GM19372 (cell line): ENCODE data around the gene GATA5.

Experiments
- ATAC-seq: cut with Tn5 transposase; IDR thresholded peaks from one replicate; pipeline ENCODE4 v1.9.1; 2021; ENCODE audit warnings: mild to moderate bottlenecking, low read depth, moderate library complexity; ENCODE audit not compliant: unreplicated experiment

Gene GATA5

DNA sequence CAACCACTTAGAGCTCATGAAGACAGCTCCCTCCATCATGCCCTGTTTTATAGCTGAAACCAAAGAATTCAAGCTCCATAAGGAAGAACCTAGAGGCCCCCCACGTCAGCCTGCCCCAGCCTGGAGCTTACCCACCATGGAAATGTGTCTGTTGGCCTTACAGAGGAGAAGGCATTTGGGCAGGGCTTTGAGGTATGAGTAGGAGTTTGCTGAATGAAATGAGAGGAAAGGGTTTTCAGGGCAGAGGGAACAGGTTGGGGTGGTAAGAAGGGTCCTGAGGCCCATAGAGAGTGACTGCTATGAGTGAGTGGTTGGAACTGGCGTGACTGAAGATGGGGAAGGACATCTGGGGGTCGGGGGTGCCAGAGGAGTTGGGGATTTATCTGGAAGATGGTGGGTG lies 12.7 kb upstream of the GATA5 start:
- no peak for ATAC-seq

DNA sequence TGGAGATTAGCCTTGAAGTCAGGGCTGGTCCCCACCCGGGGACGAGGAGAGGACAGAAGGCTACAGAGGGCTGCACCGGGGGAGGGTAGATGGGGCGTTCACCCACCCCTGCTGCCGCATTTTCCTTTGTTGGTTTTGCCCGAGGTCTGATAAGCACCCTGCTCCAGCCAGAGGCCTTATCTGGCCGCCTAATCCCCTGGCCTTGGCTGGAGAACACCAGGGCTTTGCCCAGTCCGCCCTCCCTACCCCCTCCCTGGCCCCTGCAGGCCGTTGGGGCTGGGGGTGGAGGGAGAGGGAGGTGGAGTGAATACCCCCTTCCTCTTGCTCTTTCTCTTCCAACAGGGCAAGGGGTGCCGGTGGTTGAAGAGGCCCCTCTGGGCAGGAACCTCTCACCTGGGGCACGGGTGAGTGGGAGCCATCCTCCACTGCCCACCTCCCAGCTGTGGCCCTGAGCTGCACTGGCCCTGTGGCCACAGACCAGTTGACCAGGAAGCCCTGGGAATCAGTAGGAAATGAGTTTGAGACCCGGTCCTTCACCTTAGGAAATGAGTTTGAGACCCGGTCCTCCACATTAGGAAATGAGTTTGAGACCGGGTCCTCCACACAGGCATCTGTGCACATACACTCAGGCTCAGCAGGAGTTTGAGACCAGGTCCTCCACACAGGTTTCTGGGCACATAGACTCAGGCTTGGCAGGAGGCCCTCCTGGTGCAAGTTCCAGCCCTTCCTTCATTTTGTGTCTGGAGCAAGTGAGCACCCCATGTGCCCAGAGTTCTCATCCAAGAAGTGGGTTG lies 12.0 kb upstream of the GATA5 start:
- no peak for ATAC-seq

DNA sequence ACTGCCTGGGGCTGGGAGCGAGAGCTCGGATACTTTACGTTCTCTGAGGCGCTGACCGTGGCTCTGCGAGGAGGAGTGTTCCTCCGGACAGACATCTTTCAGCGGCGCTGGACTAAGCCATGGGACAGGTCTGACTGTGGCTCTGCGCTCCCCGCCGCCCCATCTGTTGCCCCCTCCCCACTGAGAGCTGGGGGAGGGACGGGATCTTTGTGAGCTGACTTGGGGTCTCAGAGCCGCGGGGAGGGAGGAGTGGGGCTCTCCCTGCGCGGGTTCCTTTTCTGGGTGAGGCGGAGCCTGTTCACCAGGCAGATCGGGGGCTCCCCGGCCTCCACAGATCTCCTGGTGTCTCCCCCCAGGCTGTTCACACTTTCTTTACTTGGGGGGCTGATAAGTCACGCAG lies 11.3 kb upstream of the GATA5 start:
- ATAC-seq, result no peak

DNA sequence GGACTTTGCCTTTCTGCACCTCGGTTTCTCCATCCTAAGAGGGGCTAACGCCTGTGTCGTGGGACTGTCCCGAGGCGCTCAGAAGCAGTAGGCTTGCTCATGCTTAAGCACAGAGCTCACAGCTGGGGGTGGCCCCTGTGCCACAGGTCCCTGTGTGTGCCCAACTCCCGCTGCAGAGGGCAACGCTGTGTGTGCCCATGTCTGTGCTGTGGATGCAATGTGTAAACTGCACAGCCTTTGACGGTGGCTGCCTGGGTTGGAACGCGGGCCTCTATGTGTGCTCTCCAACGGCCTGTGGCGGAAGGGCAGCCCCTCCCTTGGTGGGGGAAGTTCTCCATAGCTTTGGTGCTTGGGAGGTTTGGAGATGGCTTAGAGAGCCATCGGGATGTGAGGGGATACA lies 10.7 kb upstream of the GATA5 start:
- ATAC-seq, result no peak

DNA sequence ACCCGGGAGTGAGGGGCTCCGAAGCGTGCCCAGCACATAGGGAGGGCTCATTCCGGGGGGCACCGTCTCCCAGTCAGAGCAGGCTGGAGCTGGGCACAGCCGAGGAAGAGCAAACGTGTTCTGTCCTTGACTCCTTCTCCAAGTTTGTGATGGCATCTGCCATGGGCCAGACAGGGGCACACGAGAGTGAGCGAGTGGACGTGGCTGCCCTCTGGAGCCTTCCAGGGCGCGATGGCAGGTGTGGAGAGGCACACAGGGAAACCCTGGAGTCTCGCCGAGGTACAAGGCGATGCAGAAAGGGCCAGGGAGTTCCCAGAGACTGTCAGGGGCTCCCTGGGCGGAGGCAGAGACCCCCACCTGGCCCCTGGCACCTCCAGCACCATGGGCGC lies 9.9 kb upstream of the GATA5 start:
- no peak for ATAC-seq

DNA sequence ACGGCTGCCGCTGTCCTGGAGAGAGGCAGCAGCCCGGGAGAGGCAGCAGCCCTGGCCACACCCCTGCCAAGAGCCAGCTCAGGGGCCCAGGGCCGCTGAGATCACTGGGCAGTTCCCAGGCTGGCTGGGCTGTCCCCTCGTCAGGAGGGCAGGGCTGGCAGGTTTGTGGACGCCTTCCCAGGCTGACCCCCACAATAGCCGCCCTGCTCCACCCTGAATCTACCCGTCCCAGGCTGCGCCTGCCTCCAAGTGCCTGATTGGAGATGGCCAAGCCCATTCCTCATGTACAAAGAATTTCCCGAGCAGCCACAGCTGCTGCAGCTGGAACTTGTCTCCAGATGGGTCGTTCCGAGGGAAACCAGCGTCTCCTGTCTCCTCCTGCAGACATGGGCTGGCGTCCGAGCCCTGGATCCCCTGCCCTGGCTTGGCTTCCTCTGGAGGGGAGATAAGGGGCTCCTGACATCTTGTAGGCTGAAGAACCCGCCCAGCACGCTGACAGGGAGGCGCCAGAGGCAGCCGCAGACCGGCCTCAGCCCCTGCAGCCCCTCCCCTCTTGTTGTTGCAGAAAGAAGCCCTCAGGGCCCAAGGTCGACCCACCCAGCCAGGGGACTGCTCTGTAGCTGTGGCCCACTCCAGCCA lies 9.4 kb upstream of the GATA5 start:
- no peak for ATAC-seq

DNA sequence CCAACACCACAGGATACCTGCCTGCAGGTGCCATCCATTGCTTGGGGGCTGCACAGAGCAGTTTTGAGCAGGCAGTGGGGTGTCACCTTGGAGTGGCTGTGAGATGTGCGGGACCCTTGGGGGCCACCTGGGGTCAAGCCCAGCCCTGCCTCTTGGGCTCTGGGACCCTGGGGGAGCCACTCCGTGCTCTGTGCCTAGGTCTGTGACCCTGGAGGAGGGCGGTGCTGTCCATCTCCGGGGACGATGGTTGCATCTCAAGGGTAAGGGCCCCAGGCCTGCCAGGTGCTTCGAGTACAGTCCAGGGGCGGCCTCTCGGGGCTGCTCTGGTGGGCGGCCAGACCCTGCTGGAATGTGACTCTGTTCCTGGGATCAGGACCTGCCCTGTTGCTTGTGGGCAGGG lies 8.7 kb upstream of the GATA5 start:
- no peak for ATAC-seq

DNA sequence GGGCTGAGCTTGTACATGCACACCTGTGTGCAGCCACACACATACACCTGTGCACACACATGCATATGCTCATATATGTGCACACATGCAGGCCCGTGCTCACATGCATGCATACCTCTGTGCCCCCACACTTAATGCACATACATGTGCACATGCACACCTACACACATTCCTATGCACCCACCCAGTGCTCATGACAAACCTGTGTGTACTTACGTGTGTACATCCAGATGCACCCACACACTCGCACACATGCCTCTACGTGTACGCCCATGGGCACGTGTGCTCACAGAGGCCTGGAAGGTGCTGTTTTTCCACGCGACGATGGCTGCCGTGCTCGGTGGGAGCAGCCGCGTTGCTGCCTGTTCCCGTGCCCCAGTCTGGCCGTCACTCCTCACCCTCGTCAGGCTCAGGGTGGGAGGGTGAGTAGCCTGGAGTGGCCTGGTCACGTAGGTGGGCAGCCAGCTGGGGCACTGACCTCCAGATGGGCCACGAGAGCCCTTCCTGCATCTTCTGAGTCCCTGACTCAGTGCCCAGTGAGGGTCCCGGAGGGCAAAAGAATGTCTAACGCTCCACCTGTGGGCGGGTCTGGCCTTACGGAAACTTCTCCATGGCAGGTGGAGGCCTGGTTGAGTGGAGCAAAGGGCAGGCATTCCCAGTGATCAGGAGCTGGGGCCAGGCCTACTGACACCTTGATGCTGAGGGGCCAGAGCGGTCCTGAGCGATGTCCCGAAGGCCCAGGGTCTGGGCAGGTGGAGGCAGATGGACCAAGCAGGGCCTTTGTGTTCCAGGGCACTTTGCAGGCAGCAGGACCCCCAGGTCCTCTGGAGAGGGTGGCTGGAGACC lies 8.0 kb upstream of the GATA5 start:
- ATAC-seq, result no peak

DNA sequence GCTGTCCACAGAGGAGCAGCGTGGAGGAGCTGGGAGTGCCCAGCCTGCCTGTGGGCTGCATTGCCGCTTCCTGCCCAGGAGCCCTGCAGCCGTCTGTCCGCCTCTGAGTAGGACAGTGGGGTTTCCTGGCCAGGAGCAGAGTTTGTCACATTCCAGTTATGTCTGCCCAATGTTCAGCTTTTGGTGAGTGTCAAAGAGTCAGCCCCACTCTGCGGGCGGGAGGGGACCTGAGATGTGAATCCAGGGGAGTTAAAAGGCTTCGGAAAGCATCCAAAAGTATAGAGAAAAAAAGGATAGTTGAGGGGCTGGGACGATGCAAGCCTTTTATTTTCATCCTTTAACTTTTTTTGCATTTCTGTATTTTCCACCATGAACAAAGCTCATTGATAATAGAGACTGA lies 7.2 kb upstream of the GATA5 start:
- no peak for ATAC-seq

DNA sequence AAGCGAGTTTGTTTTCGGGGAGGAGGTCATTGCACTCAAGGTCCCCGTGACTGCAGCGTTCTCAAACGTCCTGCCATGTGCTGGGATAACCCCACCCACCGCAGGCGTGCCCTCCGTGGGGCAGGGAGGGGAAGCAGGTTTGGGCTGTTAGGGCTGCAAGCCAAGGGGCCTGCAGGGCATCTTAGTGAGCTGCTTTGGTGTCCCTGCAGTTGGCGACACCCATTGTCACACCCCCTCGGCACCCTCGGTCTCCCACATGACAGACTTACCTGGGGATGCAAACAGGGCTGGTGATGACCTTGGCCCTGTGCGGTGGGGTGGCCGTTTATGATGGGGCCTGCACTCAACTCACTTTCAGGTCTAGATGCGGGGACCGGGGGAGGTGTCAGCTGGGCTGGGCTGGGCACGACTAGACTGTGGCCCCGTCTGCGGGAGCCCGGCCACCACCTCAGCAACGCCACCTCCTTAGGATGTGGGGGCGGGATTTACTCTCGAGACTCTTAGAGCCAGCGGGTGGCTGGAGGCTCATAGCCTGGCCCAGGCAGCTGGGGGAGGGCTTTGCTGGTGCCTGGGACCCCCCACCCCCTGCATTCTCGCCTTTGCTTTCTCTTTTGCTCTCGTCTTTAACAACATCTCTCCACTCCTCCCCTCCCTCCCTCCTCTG lies 6.5 kb upstream of the GATA5 start:
- no peak for ATAC-seq

DNA sequence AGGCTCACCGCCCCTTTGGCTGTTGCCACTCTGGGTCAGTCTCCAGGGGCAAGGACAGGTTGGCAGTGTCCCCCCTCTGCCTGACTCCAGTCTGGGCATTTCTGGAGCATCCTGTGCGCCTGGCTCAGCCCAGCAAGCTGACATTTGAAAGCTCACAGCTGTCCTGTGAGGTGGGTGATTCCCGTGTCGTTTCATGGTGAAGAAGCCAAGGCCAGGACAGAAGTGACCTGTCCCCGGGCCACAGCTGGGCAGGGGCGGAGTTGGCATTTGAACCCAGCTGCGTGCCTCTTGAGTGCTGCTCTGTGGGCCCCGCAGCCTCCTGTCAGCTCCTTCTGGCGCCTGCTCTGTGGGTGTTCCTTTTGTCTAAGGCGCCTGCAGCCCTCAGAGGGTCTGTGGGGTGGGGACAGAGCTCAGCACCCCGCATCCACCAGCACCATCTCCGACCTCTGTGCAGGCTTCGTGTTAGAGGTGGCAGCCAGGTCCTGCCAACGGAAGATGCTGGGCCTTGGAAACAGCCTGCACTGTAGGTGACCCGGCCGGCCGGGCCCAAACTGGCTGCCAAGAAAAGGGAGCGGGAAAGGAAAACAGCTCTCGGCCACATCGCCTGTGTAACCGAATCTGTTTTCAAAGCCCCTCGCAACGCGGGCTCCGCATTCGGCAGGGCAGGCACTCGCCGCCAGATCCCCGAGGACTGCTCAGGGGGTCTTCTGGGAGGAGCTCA lies 5.8 kb upstream of the GATA5 start:
- ATAC-seq, result no peak

DNA sequence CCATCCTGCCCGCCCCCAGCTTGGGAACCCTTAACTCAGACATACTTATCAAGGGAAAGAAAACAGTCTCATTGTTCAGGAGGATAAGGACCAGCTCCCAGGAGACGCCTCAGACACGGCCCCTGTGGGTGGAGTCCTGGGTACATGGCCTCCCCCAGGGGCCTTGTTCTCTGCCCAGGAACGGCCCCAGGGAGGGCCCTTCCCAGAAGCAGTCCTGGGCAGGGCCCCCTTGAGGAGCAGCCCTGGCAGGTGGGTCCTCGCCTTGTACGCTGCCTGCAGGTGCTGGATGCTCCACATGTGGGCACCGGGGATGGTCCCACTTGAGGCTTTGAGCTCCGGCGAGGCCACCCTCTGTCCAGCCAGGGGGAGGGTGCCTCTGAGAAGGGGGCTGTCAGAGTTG lies 4.5 kb upstream of the GATA5 start:
- ATAC-seq, result no peak

DNA sequence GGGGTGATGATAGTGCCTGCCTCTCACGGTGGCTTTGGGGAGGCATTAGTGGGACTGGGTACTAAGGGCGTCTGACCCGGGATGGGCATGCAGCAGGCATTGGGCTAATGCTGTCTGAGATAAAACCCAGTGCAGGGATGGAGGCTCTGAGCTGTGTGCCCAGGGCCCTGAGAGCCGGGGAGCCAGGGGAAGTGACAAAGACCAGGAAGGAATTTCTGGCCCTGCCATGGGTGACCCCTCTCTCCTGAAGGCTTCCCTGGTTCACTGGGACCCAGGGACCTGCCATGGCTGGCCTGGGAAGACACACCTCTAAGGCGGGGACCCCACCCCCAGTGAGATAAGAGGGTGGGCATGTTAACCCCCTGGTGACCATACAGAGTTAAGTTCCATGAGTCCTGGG lies 3.9 kb upstream of the GATA5 start:
- no peak for ATAC-seq

DNA sequence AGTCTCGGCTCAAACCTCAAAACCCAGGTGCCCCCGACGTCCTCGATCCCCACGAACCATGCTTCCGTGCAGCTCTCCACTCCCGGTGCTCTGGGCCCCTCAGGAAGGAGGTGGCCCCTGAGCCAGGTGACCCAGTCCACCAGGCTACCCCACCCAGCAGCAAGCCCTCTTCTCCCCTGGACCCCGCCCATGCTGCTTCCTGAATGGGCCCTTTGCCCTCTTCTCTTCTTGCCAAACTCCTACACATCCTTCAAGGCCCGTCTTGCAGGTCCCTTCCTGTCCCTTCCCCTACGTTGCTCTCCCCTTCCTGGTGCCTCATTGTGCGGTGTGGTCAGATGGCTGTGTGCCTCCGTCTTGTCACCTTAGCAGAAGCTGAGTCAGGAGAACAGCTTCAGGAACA lies 3.4 kb upstream of the GATA5 start:
- ATAC-seq, result no peak

DNA sequence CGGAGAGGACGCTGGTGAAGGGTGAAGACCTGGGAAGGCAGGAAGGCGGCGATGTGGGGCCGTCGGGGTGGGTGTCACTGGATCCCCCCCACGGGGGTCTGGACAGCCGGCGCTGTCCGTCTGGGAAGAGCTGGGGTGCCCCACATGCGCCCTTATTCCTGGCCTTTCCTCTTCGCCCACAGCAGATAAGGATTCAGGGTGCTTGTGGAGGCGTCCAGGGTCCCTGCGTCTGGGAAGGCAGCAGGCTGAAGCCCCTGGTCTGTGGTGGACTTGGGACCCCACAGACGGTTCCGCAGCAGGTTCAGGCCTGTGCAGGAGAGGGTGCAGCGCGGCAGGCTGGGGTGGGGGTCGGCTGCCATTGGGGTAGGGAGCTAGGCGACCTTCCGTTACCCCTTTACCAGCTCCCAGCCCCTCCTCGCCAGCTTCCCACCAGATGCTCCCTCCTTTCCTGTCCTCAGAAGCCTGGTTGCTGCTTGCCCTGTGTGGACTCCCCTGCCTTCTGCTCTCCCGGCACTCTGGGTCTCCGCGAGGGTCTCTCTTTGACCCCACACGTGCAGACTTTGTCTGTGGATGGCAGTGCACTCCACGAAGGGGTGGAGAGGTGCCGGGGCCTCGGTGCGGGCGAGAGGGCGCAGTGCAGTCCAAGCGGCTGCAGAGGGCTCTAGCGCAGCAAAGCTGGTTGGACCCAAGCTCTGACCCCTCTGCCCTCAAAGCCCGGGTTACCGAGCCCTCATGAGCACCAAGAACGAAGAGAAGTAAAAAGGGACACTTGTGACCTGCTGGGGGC lies 2.1 kb upstream of the GATA5 start:
- ATAC-seq, result no peak

DNA sequence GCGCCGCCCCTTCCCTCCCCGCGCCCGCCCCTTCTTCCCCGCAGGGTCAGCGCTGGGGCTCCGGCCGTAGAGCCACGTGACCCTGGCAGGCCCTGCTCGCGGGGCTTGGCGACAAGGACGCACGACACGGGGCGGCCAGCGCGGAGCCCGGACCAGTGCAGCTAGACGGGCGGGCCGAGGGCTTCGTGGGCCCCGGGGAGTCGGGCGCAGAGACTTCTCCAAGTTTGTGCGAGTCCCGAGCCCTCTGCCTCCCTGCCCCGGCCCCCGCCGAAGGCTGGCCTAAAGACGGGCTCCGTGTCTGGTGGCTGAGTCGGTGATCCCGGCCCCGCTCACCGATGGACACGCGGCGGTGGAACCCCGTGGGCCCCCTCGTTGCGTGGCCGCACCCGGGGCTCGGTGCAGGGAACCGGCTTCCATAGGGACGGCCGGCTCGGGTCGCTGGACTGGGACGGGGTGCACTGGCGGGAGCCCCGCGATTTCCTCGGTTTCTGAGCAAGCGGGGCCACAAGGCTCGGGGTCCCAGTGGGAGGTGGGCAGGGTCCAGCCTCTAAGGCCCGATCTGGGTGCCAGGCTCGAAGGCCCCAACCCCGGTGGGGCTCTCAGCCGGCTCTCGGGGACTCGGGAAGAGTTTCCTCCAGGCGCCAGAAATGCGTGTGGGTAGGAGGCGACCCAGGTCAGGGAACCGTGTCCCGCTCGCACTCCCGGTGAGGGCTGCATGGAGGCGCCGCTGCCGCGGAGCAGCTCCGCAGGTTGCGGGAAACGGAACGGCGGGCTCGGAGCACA lies 452 bp upstream of the GATA5 start:
- no peak for ATAC-seq

DNA sequence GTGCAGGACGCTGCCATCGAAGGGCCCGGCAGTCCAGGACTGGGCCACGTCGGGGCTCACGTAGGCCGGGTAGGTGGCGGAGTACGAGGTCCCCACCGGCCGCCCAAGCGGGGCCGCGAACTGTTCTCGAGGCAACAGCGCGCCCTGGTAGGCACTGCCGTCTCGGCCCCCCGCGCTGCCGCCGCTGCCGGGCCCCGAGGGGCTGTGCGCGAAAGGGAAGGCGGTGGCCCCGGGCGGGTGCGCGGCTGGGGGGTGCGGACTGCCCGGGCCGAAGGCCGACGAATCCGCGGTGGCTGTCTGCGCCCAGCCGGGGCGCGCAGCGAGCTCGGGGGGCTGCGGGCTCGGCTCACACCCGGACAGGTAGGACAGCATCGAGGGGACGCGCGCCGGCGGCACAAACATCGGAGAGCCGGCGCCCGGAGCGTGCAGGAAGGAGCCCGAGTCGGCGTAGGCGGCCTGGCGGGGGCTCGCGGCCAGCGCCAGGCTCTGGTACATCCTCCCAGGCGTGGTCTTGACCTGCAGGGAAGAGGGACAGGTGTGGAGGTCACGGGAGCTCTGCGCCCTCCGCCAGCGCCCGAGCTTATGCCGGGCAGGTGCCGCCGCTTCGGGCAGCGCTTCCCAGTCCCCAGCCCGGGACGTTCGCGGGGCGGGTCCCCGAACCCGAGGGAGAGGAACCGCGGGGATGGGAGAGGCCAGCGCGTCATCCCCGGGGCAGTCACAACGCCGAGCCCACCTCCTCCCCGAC lies 596 bp downstream of the GATA5 start:
- no peak for ATAC-seq

DNA sequence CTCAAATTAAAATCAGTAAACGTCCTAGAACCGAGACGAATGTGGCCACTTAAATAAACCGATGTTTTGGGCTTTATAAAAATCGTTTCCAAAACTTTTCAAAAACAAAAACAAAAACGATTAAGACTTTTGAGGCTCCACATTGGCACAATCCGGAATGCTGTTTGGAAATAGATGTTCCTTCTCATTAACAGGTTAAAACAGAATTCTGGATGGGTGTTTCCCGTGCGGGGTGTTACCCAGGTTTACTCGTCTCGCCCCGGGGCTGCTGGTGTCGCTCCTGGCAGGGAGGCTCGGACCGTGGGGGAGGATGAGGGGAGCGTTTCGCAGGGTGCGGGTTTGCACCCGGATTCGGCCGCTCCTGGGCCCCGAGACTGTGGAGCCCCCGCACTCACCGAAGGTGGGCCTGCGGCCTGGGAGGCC lies 1.2 kb downstream of the GATA5 start:
- ATAC-seq, result no peak
